CD4-positive, alpha-beta T cell treated with Interleukin-2 at 100 ng/mL for 4 hours (primary cell): ENCODE results near the gene GALNT12.

Experiments used
- DNase-seq: peaks from one replicate; pipeline ENCODE4 v3.0.0-alpha.2; 2020; ENCODE audit warnings: low spot score

GALNT12 gene

GRCh38 chr9:98880311-98881015, 73.0 kb downstream of the GALNT12 start:
- no peak for DNase-seq

GRCh38 chr9:98881356-98881755, 73.9 kb downstream of the GALNT12 start:
- DNase-seq, result no peak

- no peak for DNase-seq
These were observed 74.5 kb downstream of the GALNT12 start for GRCh38 chr9:98881836-98882568.

GRCh38 chr9:98882569-98882923, 75.1 kb downstream of the GALNT12 start:
- no peak for DNase-seq

GRCh38 chr9:98883276-98883675, 75.8 kb downstream of the GALNT12 start:
- no peak for DNase-seq

- no peak for DNase-seq
These were observed 77.4 kb downstream of the GALNT12 start for GRCh38 chr9:98884849-98885248.

GRCh38 chr9:98885575-98886295, 78.3 kb downstream of the GALNT12 start:
- DNase-seq, result no peak

GRCh38 chr9:98886691-98887229, 79.3 kb downstream of the GALNT12 start:
- DNase-seq, result no peak

GRCh38 chr9:98887918-98888510, 80.5 kb downstream of the GALNT12 start:
- DNase-seq, result no peak

- DNase-seq, result no peak
These were observed 81.4 kb downstream of the GALNT12 start for GRCh38 chr9:98888801-98889421.

GRCh38 chr9:98890256-98890655, 82.8 kb downstream of the GALNT12 start:
- no peak for DNase-seq

- no peak for DNase-seq
These were observed 84.8 kb downstream of the GALNT12 start for GRCh38 chr9:98892288-98892687.

- no peak for DNase-seq
These were observed 85.2 kb downstream of the GALNT12 start for GRCh38 chr9:98892690-98893089.

GRCh38 chr9:98894171-98894570, 86.7 kb downstream of the GALNT12 start:
- DNase-seq, result no peak

GRCh38 chr9:98894761-98895160, 87.3 kb downstream of the GALNT12 start:
- no peak for DNase-seq

GRCh38 chr9:98896632-98897031, 89.2 kb downstream of the GALNT12 start:
- DNase-seq, result no peak

- no peak for DNase-seq
These were observed 90.3 kb downstream of the GALNT12 start for GRCh38 chr9:98897745-98898144.

GRCh38 chr9:98899408-98900056, 92.1 kb downstream of the GALNT12 start:
- no peak for DNase-seq
